ENCODE results near the gene MTTP. TPM values are rescaled to one million over a fixed set of nuclear protein-coding genes. Genes with fewer than 3 reads are reported as not detected.

MTTP gene
- total and polyA plus RNA-seq, 11 donors, result 0.44 to 5.0 (median 2.2) TPM

- H3K4me3 ChIP-seq, result no peak overlapping the region
- DNase-seq (no peak), ATAC-seq (no peak)
- intact Hi-C loops (cut with DNase I), result no loop called here
- H3K9me3 ChIP-seq, result no peaks in the 10 kb centered on the region
- peak overlapping the region in 1 of 12 donors; percentile 59 for H3K27ac ChIP-seq
- H3K4me1 ChIP-seq, result no peaks in the 10 kb centered on the region
- no peaks in the 10 kb centered on the region for H3K36me3 ChIP-seq
- no peak for TF ChIP-seq POLR2A (IDR thresholded peaks at IDR 0.05)
- TF ChIP-seq CTCF (IDR thresholded peaks at IDR 0.05), result no peak
- peaks cover 0 to 16% (median 0%) of the 10 kb centered on the region in 9 donors for H3K27me3 ChIP-seq
- WGBS, 4 donors, result 71 to 86% (median 79%) methylated on average over 6 of the region's 6 CpGs
Observed at GRCh38 chr4:99572527-99573240, 1.9 kb upstream of the MTTP start.

- Histone ChIP-seq H3K27me3 (peaks cover 0 to 15% (median 0%) of the 10 kb centered on the region in 9 donors), H3K4me1 (no peaks in the 10 kb centered on the region), H3K9me3 (no peaks in the 10 kb centered on the region), H3K4me3 (no peak overlapping the region), H3K36me3 (no peaks in the 10 kb centered on the region), H3K27ac (peak overlapping the region in 1 of 12 donors; percentile 59)
- intact Hi-C loops (cut with DNase I), result no loop called here
- DNase-seq (no peak), ATAC-seq (peak in 1 of 4 donors; percentile 44)
- WGBS, 4 donors, result 62 to 80% (median 68%) methylated on average over 1 of the region's 1 CpG
- no peak for TF ChIP-seq CTCF (IDR thresholded peaks at IDR 0.05)
- no peak for TF ChIP-seq POLR2A (IDR thresholded peaks at IDR 0.05)
Observed at GRCh38 chr4:99573735-99574368, 772 bp upstream of the MTTP start.

GRCh38 chr4:99578714-99579113, 4.1 kb downstream of the MTTP start:
- H3K36me3 ChIP-seq, result no peaks in the 10 kb centered on the region
- no peaks in the 10 kb centered on the region for H3K4me1 ChIP-seq
- no peak overlapping the region for H3K4me3 ChIP-seq
- intact Hi-C loops (cut with DNase I), result no loop called here
- H3K27me3 ChIP-seq, result peaks cover 0 to 4% (median 0%) of the 10 kb centered on the region in 9 donors
- no peaks in the 10 kb centered on the region for H3K9me3 ChIP-seq
- no peak for DNase-seq
- no peak for ATAC-seq
- WGBS, 4 donors, result 73 to 78% (median 75%) methylated on average over 2 of the region's 2 CpGs
- H3K27ac ChIP-seq, result no peak overlapping the region
- no peak for TF ChIP-seq POLR2A (IDR thresholded peaks at IDR 0.05)
- TF ChIP-seq CTCF (IDR thresholded peaks at IDR 0.05), result no peak

GRCh38 chr4:99585516-99585915, 10.9 kb downstream of the MTTP start:
- Histone ChIP-seq H3K4me3 (no peak overlapping the region), H3K36me3 (no peaks in the 10 kb centered on the region), H3K27ac (no peak overlapping the region), H3K9me3 (no peaks in the 10 kb centered on the region), H3K4me1 (peaks cover 0 to 4% (median 0%) of the 10 kb centered on the region in 12 donors), H3K27me3 (peaks cover 0 to 3% (median 0%) of the 10 kb centered on the region in 9 donors)
- ATAC-seq (no peak), DNase-seq (no peak)
- TF ChIP-seq CTCF (IDR thresholded peaks at IDR 0.05), result no peak
- no peak for TF ChIP-seq POLR2A (IDR thresholded peaks at IDR 0.05)
- 94 to 98% (median 96%) methylated on average over 1 of the region's 1 CpG for WGBS, 4 donors
- intact Hi-C loops (cut with DNase I), result no loop called here

Data from heart left ventricle (tissue), 16 donors.